ENCODE data around the gene SPPL2A. TPM values are rescaled to one million over a fixed set of nuclear protein-coding genes. Genes with fewer than 3 reads are reported as not detected.

The SPPL2A gene
- total and polyA plus RNA-seq, 10 of the 15 experiments (the other 5 are each of a cell fraction or from before 2014, with no cell fraction given): 11.3 to 83.8 (median 44.0) TPM

DNA sequence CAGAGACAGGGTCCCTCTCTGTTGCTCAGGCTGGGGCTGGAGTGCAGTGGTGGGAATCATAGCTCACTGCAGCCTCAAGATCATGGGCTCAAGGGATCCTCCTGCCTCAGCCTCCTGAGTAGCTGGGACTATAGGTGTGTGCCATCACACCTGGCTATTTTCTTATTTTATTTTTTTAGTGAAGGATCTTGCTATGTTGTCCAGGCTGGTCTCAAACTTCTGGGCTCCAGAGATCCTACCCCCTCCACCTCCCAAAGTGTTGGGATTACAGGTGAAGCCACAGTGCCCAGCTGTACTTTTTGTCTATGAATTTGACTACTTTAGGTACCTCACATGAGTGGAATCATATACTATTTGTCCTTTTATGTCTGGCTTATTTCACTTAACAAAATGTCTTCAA lies 49.1 kb upstream of the SPPL2A start (continued):
- TF ChIP-seq, protein P1, sequence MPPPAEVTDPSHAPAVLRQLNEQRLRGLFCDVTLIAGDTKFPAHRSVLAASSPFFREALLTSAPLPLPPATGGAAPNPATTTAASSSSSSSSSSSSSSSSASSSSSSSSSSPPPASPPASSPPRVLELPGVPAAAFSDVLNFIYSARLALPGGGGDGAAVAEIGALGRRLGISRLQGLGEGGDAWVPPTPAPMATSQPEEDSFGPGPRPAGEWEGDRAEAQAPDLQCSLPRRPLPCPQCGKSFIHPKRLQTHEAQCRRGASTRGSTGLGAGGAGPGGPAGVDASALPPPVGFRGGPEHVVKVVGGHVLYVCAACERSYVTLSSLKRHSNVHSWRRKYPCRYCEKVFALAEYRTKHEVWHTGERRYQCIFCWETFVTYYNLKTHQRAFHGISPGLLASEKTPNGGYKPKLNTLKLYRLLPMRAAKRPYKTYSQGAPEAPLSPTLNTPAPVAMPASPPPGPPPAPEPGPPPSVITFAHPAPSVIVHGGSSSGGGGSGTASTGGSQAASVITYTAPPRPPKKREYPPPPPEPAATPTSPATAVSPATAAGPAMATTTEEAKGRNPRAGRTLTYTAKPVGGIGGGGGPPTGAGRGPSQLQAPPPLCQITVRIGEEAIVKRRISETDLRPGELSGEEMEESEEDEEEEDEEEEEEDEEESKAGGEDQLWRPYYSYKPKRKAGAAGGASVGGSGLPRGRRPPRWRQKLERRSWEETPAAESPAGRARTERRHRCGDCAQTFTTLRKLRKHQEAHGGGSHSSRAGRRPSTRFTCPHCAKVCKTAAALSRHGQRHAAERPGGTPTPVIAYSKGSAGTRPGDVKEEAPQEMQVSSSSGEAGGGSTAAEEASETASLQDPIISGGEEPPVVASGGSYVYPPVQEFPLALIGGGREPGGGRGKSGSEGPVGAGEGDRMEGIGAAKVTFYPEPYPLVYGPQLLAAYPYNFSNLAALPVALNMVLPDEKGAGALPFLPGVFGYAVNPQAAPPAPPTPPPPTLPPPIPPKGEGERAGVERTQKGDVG (CRISPR knock-in tag; IDR thresholded peaks at IDR 0.05): no peak
- TF ChIP-seq CREM (IDR thresholded peaks at IDR 0.05; ENCODE audit: low read depth) (no peak), YY1 (IDR thresholded peaks at IDR 0.05; ENCODE audit: low read depth, low read length) (no peak)
- TF ChIP-seq, protein P2, sequence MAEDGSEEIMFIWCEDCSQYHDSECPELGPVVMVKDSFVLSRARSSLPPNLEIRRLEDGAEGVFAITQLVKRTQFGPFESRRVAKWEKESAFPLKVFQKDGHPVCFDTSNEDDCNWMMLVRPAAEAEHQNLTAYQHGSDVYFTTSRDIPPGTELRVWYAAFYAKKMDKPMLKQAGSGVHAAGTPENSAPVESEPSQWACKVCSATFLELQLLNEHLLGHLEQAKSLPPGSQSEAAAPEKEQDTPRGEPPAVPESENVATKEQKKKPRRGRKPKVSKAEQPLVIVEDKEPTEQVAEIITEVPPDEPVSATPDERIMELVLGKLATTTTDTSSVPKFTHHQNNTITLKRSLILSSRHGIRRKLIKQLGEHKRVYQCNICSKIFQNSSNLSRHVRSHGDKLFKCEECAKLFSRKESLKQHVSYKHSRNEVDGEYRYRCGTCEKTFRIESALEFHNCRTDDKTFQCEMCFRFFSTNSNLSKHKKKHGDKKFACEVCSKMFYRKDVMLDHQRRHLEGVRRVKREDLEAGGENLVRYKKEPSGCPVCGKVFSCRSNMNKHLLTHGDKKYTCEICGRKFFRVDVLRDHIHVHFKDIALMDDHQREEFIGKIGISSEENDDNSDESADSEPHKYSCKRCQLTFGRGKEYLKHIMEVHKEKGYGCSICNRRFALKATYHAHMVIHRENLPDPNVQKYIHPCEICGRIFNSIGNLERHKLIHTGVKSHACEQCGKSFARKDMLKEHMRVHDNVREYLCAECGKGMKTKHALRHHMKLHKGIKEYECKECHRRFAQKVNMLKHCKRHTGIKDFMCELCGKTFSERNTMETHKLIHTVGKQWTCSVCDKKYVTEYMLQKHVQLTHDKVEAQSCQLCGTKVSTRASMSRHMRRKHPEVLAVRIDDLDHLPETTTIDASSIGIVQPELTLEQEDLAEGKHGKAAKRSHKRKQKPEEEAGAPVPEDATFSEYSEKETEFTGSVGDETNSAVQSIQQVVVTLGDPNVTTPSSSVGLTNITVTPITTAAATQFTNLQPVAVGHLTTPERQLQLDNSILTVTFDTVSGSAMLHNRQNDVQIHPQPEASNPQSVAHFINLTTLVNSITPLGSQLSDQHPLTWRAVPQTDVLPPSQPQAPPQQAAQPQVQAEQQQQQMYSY (CRISPR knock-in tag; IDR thresholded peaks at IDR 0.05): no peak

DNA sequence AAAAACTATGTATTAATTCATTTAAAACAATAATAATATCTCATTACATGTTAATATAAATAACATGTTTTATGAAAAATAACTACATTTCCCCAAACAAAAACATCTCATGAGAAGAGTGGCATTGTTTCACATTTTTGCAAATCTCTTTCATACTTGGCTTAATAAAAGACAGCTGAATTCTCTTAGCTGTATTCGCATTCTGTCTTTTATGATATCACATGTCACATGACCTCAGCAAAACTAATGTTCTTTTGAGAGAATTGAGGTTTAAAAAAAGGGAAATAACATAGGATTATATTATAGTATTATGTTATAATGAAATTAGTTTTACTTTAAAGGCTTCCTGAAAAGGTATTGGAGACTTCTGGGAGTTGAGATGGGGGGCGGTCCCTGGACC lies 48.4 kb upstream of the SPPL2A start:
- no peaks in the 10 kb centered on the region for H3K79me2 ChIP-seq (ENCODE audit: control insufficient read depth, insufficient read depth, low read length)
- ATAC-seq (no peak), DNase-seq (ENCODE audit: low read depth, low spot score) (no peak), FAIRE-seq (no peak)
- H3K4me1 ChIP-seq (ENCODE audit: control insufficient read depth, insufficient read depth, low read length): no peaks in the 10 kb centered on the region
- H3K4me3 ChIP-seq: no peak overlapping the region
- H4K20me1 ChIP-seq (ENCODE audit: control insufficient read depth, insufficient read depth): no peaks in the 10 kb centered on the region
- H3K36me3 ChIP-seq (ENCODE audit: control insufficient read depth in 2 of 2, insufficient read depth in 2 of 2, low read length in 1 of 2): no peaks in the 10 kb centered on the region
- H3K27me3 ChIP-seq (replicated peaks in 1 of 2; ENCODE audit: control insufficient read depth in 2 of 2, insufficient read depth in 2 of 2, low read length in 1 of 2): no peaks in the 10 kb centered on the region
- ChIA-PET SMC1A (ENCODE audit: uncharacterized antibody, unreplicated experiment) (no interaction called here), RAD21 (ENCODE audit: unreplicated experiment) (no interaction called here), POLR2A (no interaction called here), CTCF (no interaction called here)
- 64% methylated on average over 2 of the region's 2 CpGs for WGBS (ENCODE audit: insufficient coverage, insufficient replicate concordance, low lambda C conversion rate, missing lambda C conversion rate)
- no peak overlapping the region for H2AFZ ChIP-seq (ENCODE audit: control insufficient read depth, low read depth, low read length)
- H3K4me2 ChIP-seq (ENCODE audit: control insufficient read depth, insufficient read depth): no peak overlapping the region
- no peak overlapping the region for H3K27ac ChIP-seq (ENCODE audit: control insufficient read depth, insufficient read depth)
- H3K9ac ChIP-seq (ENCODE audit: control insufficient read depth, insufficient read depth, low read length): no peak overlapping the region
- TF ChIP-seq ESRRA (IDR thresholded peaks at IDR 0.05; ENCODE audit: low read length): no peak
- no TSS peak for BruUV-seq (replicated peaks)
- H3K9me3 ChIP-seq (replicated peaks; ENCODE audit: control insufficient read depth, insufficient read depth, low read length): no peaks in the 10 kb centered on the region
- in situ Hi-C loops (cut with MboI) (no loop called here), intact Hi-C loops (cut with micrococcal nuclease; ENCODE audit: unreplicated experiment) (no loop called here)

Measured in GM12878 (cell line).